H9 (cell line): ENCODE results near the gene GPR21. TPM values are rescaled to one million over a fixed set of nuclear protein-coding genes. Genes with fewer than 3 reads are reported as not detected.

Experiments used
- DNase-seq: peaks from one replicate; pipeline ENCODE4 v3.0.0-alpha.2; 2017
- H2AFZ ChIP-seq: one replicate; pipeline ENCODE4 v1.6.1; 2013; ENCODE audit warnings: mild to moderate bottlenecking, low read length, control low read depth, moderate library complexity
- H2AK5ac ChIP-seq: 2 replicates; pipeline ENCODE4 v1.6.1; 2013; ENCODE audit warnings: low read length, control low read depth, mixed read lengths; ENCODE audit not compliant: insufficient read length
- H2BK120ac ChIP-seq: one replicate; pipeline ENCODE4 v1.6.1; 2013; ENCODE audit warnings: low read depth, mild to moderate bottlenecking, low read length, control low read depth, inconsistent platforms; ENCODE audit not compliant: poor library complexity, severe bottlenecking
- H2BK12ac ChIP-seq: 2 replicates; pipeline ENCODE4 v1.6.1; 2013; ENCODE audit warnings: low read length, control low read depth, mixed read lengths, low read depth; ENCODE audit not compliant: insufficient read length
- H2BK15ac ChIP-seq: 2 replicates; pipeline ENCODE4 v1.6.1; 2013; ENCODE audit warnings: low read depth, low read length, control low read depth
- H2BK20ac ChIP-seq: one replicate; pipeline ENCODE4 v1.6.1; 2013; ENCODE audit warnings: low read depth, mild to moderate bottlenecking, low read length, control low read depth, inconsistent platforms; ENCODE audit not compliant: poor library complexity, severe bottlenecking
- H2BK5ac ChIP-seq: 2 replicates; pipeline ENCODE4 v1.6.1; 2013; ENCODE audit warnings: low read length, control low read depth, mixed read lengths; ENCODE audit not compliant: insufficient read length
- H3K14ac ChIP-seq: 2 replicates; pipeline ENCODE4 v1.6.1; 2013; ENCODE audit warnings: low read length, control low read depth; ENCODE audit not compliant: insufficient read depth
- H3K18ac ChIP-seq: 2 replicates; pipeline ENCODE4 v1.6.1; 2013; ENCODE audit warnings: low read depth, mild to moderate bottlenecking, mixed read lengths, low read length, control low read depth; ENCODE audit not compliant: insufficient read length
- H3K23ac ChIP-seq: 2 replicates; pipeline ENCODE4 v1.6.1; 2013; ENCODE audit warnings: low read length, control low read depth, mixed read lengths, low read depth; ENCODE audit not compliant: insufficient read length
- H3K23me2 ChIP-seq: 2 replicates; pipeline ENCODE4 v1.6.1; 2013; ENCODE audit warnings: low read depth, mild to moderate bottlenecking, mixed read lengths, low read length, control low read depth; ENCODE audit not compliant: insufficient read length, poor library complexity, severe bottlenecking
- H3K27ac ChIP-seq: 2 replicates; pipeline ENCODE4 v1.5.1; 2013; ENCODE audit warnings: low read length, control low read depth, mixed read lengths, low read depth; ENCODE audit not compliant: insufficient read length
- H3K27me3 ChIP-seq: 2 replicates; pipeline ENCODE4 v1.6.1; 2013; ENCODE audit warnings: low read length, control low read depth, inconsistent platforms; ENCODE audit not compliant: insufficient read depth
- H3K4ac ChIP-seq: 2 replicates; pipeline ENCODE4 v1.6.1; 2013; ENCODE audit warnings: low read depth, mild to moderate bottlenecking, control low read depth, inconsistent platforms, low read length, moderate library complexity
- H3K4me1 ChIP-seq: 2 replicates; pipeline ENCODE4 v1.6.1; 2013; ENCODE audit warnings: low read length, control low read depth, inconsistent platforms; ENCODE audit not compliant: insufficient read depth
- H3K4me2 ChIP-seq: 2 replicates; pipeline ENCODE4 v1.6.1; 2013; ENCODE audit warnings: low read length, control low read depth, mixed read lengths; ENCODE audit not compliant: insufficient read length, insufficient read depth
- H3K56ac ChIP-seq: 2 replicates; pipeline ENCODE4 v1.6.1; 2013; ENCODE audit warnings: low read depth, mild to moderate bottlenecking, mixed read lengths, low read length, control low read depth; ENCODE audit not compliant: insufficient read length
- H3K79me1 ChIP-seq: 2 replicates; pipeline ENCODE4 v1.6.1; 2013; ENCODE audit warnings: low read depth, mild to moderate bottlenecking, moderate library complexity, low read length, control low read depth, inconsistent platforms; ENCODE audit not compliant: insufficient read depth, poor library complexity, severe bottlenecking
- H3K79me2 ChIP-seq: 2 replicates; pipeline ENCODE4 v1.6.1; 2013; ENCODE audit warnings: low read length, control low read depth, inconsistent platforms; ENCODE audit not compliant: insufficient read depth
- H3K9ac ChIP-seq: 2 replicates; pipeline ENCODE4 v1.6.1; 2013; ENCODE audit warnings: low read length, control low read depth, mixed read lengths; ENCODE audit not compliant: insufficient read length; ENCODE audit errors: extremely low read depth
- H3K9me3 ChIP-seq: one replicate; pipeline ENCODE4 v1.6.1; 2013; ENCODE audit warnings: low read depth, low read length, inconsistent platforms; ENCODE audit not compliant: control insufficient read depth
- H3T11ph ChIP-seq: one replicate; pipeline ENCODE4 v1.6.1; 2013; ENCODE audit warnings: mild to moderate bottlenecking, low read length, control low read depth, inconsistent platforms
- H4K20me1 ChIP-seq: one replicate; pipeline ENCODE4 v1.6.1; 2013; ENCODE audit not compliant: control insufficient read depth, insufficient read length, insufficient read depth
- H4K5ac ChIP-seq: 2 replicates; pipeline ENCODE4 v1.6.1; 2013; ENCODE audit warnings: low read depth, mild to moderate bottlenecking, mixed read lengths, low read length, control low read depth; ENCODE audit not compliant: insufficient read length
- H4K8ac ChIP-seq: replicated peaks from 2 replicates; pipeline ENCODE4 v1.6.1; 2013; ENCODE audit warnings: low read length, control low read depth, mixed read lengths, low read depth; ENCODE audit not compliant: insufficient read length
- H4K91ac ChIP-seq: 2 replicates; pipeline ENCODE4 v1.6.1; 2013; ENCODE audit warnings: low read depth, mild to moderate bottlenecking, moderate library complexity, mixed read lengths, low read length, control low read depth; ENCODE audit not compliant: insufficient read length
- H3K27ac Mint-ChIP-seq, 3 experiments: 2 replicates in 2 of 3; 3 replicates in 1 of 3; pipeline ENCODE4 v1.8.0; 2020 to 2021; ENCODE audit warnings: mixed read lengths in 3 of 3, mild to moderate bottlenecking in 1 of 3, moderate library complexity in 1 of 3
- H3K27me3 Mint-ChIP-seq: 2 replicates; pipeline ENCODE4 v1.8.0; 2021; ENCODE audit warnings: low read depth, mild to moderate bottlenecking, moderate library complexity, mixed read lengths
- H3K36me3 Mint-ChIP-seq, 3 experiments: 2 replicates in 2 of 3; 3 replicates in 1 of 3; pipeline ENCODE4 v1.8.0; 2020 to 2021; ENCODE audit warnings: low read depth in 3 of 3, mixed read lengths in 3 of 3; ENCODE audit not compliant: insufficient read depth in 1 of 3
- H3K4me1 Mint-ChIP-seq, 2 experiments: 2 replicates each; pipeline ENCODE4 v1.8.0; 2020; ENCODE audit warnings: mixed read lengths in 2 of 2
- H3K4me3 Mint-ChIP-seq, 2 experiments: 2 replicates in 1 of 2; 3 replicates in 1 of 2; pipeline ENCODE4 v1.8.0; 2020 to 2021; ENCODE audit warnings: mild to moderate bottlenecking in 2 of 2, mixed read lengths in 2 of 2, moderate library complexity in 1 of 2
- H3K9me3 Mint-ChIP-seq, 2 experiments: 2 replicates in 1 of 2; 3 replicates in 1 of 2; pipeline ENCODE4 v1.8.0; 2020; ENCODE audit warnings: mild to moderate bottlenecking in 2 of 2, mixed read lengths in 2 of 2, moderate library complexity in 1 of 2
- CTCF ChIP-seq: fragments of 200-600 bp; sonication (generic); conservative IDR thresholded peaks from 3 replicates; pipeline ENCODE4 v1.8.0; 2021; ENCODE audit warnings: antibody characterized with exemption, mild to moderate bottlenecking
- WGBS: extraction: QIAGEN DNeasy Blood & Tissue Kit; methylation state at CpG from one replicate; pipeline ENCODE4 v1.1.7; 2013; ENCODE audit warnings: missing lambda C conversion rate, low lambda C conversion rate, mixed read lengths; ENCODE audit not compliant: insufficient read length; ENCODE audit errors: extremely low coverage; 5-methylcytosine and 5-hydroxymethylcytosine counted together
- total RNA-seq: library from RNA; stranded (reverse); gene quantifications from 2 replicates; pipeline ENCODE4 v1.2.1, GENCODE V29; 2021

The GPR21 gene
- total RNA-seq, 1 experiment from 2014 or later, result 0.87 TPM

DNA sequence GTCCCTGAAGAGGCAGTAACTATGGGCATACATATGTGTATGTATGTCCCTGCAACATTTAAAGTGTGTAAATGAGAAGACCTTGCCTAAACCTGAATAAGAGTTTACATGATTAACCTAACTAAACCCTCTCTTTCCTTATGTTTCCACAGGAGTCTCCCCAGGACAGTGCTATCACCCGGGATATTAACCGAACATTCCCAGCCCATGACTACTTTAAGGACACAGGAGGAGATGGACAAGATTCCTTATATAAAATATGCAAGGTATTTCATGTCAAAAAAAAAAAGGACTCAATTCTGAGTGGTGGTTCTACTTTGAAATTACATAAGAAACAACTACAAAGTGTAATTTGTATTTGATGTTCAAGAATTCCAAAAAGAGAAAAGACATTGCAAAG lies 31.7 kb downstream of the GPR21 start:
- Histone ChIP-seq H3K79me2 (no peaks in the 10 kb centered on the region), H2AK5ac (no peak overlapping the region), H2BK5ac (no peak overlapping the region), H3K18ac (no peak overlapping the region), H3K14ac (no peak overlapping the region), H3T11ph (no peak overlapping the region), H3K4me1 (no peaks in the 10 kb centered on the region), H4K20me1 (no peaks in the 10 kb centered on the region), H3K4ac (no peak overlapping the region), H2BK15ac (no peak overlapping the region), H3K23ac (no peak overlapping the region), H3K23me2 (no peaks in the 10 kb centered on the region), H3K27me3 (no peaks in the 10 kb centered on the region), H3K79me1 (no peaks in the 10 kb centered on the region), H2BK120ac (no peak overlapping the region), H2BK12ac (no peak overlapping the region), H3K9ac (no peak overlapping the region), H2AFZ (no peak overlapping the region), H4K8ac (no peak overlapping the region), H4K91ac (no peak overlapping the region), H3K27ac (no peak overlapping the region), H3K56ac (no peak overlapping the region), H3K4me2 (no peak overlapping the region), H2BK20ac (no peak overlapping the region), H3K9me3 (no peaks in the 10 kb centered on the region), H4K5ac (no peak overlapping the region)
- Mint-ChIP-seq H3K27ac (no peak overlapping the region), H3K4me1 (peaks cover 6 to 7% of the 10 kb centered on the region in 2 experiments), H3K9me3 (no peaks in the 10 kb centered on the region), H3K4me3 (no peak overlapping the region), H3K27me3 (no peaks in the 10 kb centered on the region), H3K36me3 (peaks cover 4 to 39% (median 38%) of the 10 kb centered on the region in 3 experiments; a peak in 5 of 7 replicates)
- WGBS, result no CpG with 5 or more reads among the region's 2 CpGs
- TF ChIP-seq CTCF, result no peak
- no peak for DNase-seq
